Caco-2 (cell line): Measurements from ENCODE around the gene DYRK3. TPM values are rescaled to one million over a fixed set of nuclear protein-coding genes. Genes with fewer than 3 reads are reported as not detected.

Experiments used
- BruUV-seq: library from RNA; stranded (reverse); fragments of 400-500 nt; replicated peaks from 2 replicates; lab custom pipeline; 2021; lab: Mats Ljungman, UMichigan
- CTCF ChIA-PET: fragments of 300-600 bp; sonication (Branson Sonifier 250); formaldehyde crosslinking; loops from one replicate; lab custom pipeline; 2022; ENCODE audit warnings: antibody characterized with exemption; lab: Charles Lee
- POLR2A ChIA-PET: fragments of 300-600 bp; sonication (Branson Sonifier 250); formaldehyde crosslinking; loops from one replicate; lab custom pipeline; 2022; ENCODE audit warnings: antibody characterized with exemption; lab: Charles Lee
- DNase-seq, 2 experiments: peaks; one replicate each; pipeline versions ENCODE4 v3.0.0 to v3.0.0-alpha.2; 2020 to 2022
- H3K27me3 ChIP-seq: replicated peaks from 2 replicates; pipeline ENCODE4 v1.6.0; 2011; ENCODE audit warnings: low read length; ENCODE audit not compliant: control insufficient read depth, insufficient read depth
- H3K36me3 ChIP-seq: 2 replicates; pipeline ENCODE4 v1.5.1; 2011; ENCODE audit warnings: low read length; ENCODE audit not compliant: control insufficient read depth, insufficient read depth
- H3K4me1 ChIP-seq: fragments of 250-450 bp; sonication (Bioruptor Pico); 2 replicates; pipeline ENCODE4 v1.5.1; 2020; ENCODE audit warnings: mild to moderate bottlenecking
- H3K4me3 ChIP-seq: 2 replicates; pipeline ENCODE4 v1.5.1; 2011; ENCODE audit warnings: low read depth, mild to moderate bottlenecking, control low read depth, low read length
- H3K9me3 ChIP-seq: fragments of 250-450 bp; sonication (Bioruptor Pico); 2 replicates; pipeline ENCODE4 v1.5.1; 2020; ENCODE audit warnings: mild to moderate bottlenecking, moderate library complexity
- H3K27ac Mint-ChIP-seq: one replicate; pipeline ENCODE4 v1.8.0; 2022; ENCODE audit warnings: mixed read lengths; ENCODE audit not compliant: unreplicated experiment
- H3K27me3 Mint-ChIP-seq: one replicate; pipeline ENCODE4 v1.8.0; 2022; ENCODE audit warnings: mixed read lengths; ENCODE audit not compliant: insufficient read depth, unreplicated experiment
- H3K36me3 Mint-ChIP-seq: one replicate; pipeline ENCODE4 v1.8.0; 2022; ENCODE audit warnings: mild to moderate bottlenecking, mixed read lengths; ENCODE audit not compliant: insufficient read depth, unreplicated experiment
- H3K4me1 Mint-ChIP-seq: one replicate; pipeline ENCODE4 v1.8.0; 2022; ENCODE audit warnings: low read depth, mixed read lengths; ENCODE audit not compliant: unreplicated experiment
- H3K4me3 Mint-ChIP-seq: one replicate; pipeline ENCODE4 v1.8.0; 2022; ENCODE audit warnings: mild to moderate bottlenecking, moderate library complexity, mixed read lengths; ENCODE audit not compliant: unreplicated experiment
- H3K9me3 Mint-ChIP-seq: one replicate; pipeline ENCODE4 v1.8.0; 2022; ENCODE audit warnings: mixed read lengths; ENCODE audit not compliant: unreplicated experiment
- intact Hi-C: fragments of 100-400 bp; cut with micrococcal nuclease; formaldehyde crosslinking; loops from one replicate; pipeline ENCODE4 v1.10.0; 2022; ENCODE audit not compliant: unreplicated experiment
- total RNA-seq: library from RNA; stranded (reverse); gene quantifications from 2 replicates; pipeline ENCODE4 v1.2.3, GENCODE V29; 2022
- TF ChIP-seq, protein P1 (sequence below), 2 experiments: fragments of 200-600 bp in 1 of 2; IDR thresholded peaks; 1 replicate in 1 of 2; 2 replicates in 1 of 2; pipeline versions ENCODE4 v1.5.1 to v1.8.0; 2011 to 2022; ENCODE audit warnings: antibody characterized with exemption in 1 of 2, control low read depth in 1 of 2, inconsistent platforms in 1 of 2, low read depth in 1 of 2, low read length in 1 of 2, mild to moderate bottlenecking in 1 of 2, moderate library complexity in 1 of 2; ENCODE audit not compliant: insufficient read depth in 1 of 2, severe bottlenecking in 1 of 2, unreplicated experiment in 1 of 2

Gene DYRK3
- total RNA-seq, 1 experiment from 2014 or later: not detected

DNA sequence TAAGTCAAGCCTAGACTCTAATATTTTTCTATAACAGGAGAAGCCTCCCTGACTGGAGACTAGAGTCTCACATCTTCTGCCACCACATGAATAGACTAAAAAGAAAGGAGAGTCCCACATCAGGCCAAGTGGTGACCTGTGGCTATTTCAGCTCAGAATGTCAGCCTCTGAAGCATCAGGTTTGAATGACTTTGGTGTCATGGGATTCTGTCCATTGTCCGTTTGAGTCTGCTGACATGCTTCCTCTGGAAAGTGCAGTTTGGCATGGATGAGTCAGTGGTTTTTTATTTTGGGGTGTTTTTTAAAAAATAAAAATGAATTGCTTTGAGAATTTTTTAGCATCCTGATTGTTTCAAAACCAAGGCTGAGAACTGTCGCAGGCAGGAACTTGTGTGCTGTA lies 19.5 kb downstream of the DYRK3 start:
- H3K4me3 ChIP-seq: no peak overlapping the region
- intact Hi-C loops: no loop called here
- H3K27me3 Mint-ChIP-seq: peaks cover 20% of the 10 kb centered on the region
- H3K27ac Mint-ChIP-seq: no peak overlapping the region
- no peaks in the 10 kb centered on the region for H3K36me3 Mint-ChIP-seq
- H3K4me3 Mint-ChIP-seq: no peak overlapping the region
- H3K9me3 Mint-ChIP-seq: no peaks in the 10 kb centered on the region
- H3K36me3 ChIP-seq: no peaks in the 10 kb centered on the region
- TF ChIP-seq, protein P1, sequence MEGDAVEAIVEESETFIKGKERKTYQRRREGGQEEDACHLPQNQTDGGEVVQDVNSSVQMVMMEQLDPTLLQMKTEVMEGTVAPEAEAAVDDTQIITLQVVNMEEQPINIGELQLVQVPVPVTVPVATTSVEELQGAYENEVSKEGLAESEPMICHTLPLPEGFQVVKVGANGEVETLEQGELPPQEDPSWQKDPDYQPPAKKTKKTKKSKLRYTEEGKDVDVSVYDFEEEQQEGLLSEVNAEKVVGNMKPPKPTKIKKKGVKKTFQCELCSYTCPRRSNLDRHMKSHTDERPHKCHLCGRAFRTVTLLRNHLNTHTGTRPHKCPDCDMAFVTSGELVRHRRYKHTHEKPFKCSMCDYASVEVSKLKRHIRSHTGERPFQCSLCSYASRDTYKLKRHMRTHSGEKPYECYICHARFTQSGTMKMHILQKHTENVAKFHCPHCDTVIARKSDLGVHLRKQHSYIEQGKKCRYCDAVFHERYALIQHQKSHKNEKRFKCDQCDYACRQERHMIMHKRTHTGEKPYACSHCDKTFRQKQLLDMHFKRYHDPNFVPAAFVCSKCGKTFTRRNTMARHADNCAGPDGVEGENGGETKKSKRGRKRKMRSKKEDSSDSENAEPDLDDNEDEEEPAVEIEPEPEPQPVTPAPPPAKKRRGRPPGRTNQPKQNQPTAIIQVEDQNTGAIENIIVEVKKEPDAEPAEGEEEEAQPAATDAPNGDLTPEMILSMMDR (IDR thresholded peaks at IDR 0.05; ENCODE audit: insufficient read depth in 1 of 2, low read depth in 1 of 2, low read length in 1 of 2, severe bottlenecking in 1 of 2, unreplicated experiment in 1 of 2): no peak
- no TSS peak for BruUV-seq
- H3K27me3 ChIP-seq: no peaks in the 10 kb centered on the region
- CTCF ChIA-PET: no interaction called here
- DNase-seq: no peak
- H3K4me1 Mint-ChIP-seq: no peaks in the 10 kb centered on the region
- no peaks in the 10 kb centered on the region for H3K9me3 ChIP-seq
- H3K4me1 ChIP-seq: no peaks in the 10 kb centered on the region
- POLR2A ChIA-PET: no interaction called here

DNA sequence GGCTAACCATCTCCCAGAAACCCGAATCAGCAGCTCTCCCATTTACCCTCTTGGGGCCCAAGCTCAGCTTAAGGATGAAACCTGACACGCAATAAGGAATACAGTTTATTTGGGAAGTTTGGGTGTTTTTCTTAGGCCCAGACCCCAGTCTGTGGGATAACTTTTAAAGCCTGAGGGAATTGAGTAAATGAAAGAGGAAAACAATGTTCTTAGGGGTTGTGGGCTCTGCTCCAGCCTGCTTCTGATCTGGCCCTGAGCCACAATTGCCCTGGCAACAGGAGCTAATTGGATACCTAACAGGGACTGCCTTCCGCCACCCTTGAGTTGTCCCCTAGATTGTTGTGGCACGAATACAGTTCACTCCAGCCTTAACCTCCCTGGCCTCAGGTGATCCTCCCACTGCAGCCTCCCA lies 20.1 kb downstream of the DYRK3 start:
- no TSS peak for BruUV-seq
- Histone ChIP-seq H3K9me3 (no peaks in the 10 kb centered on the region), H3K4me1 (no peaks in the 10 kb centered on the region), H3K4me3 (no peak overlapping the region), H3K36me3 (no peaks in the 10 kb centered on the region), H3K27me3 (no peaks in the 10 kb centered on the region)
- intact Hi-C loops: no loop called here
- H3K27me3 Mint-ChIP-seq: peaks cover 19% of the 10 kb centered on the region
- H3K4me3 Mint-ChIP-seq: no peak overlapping the region
- ChIA-PET POLR2A (no interaction called here), CTCF (interaction anchor here (0.6 kb wide), 1 partner anchor 337 kb away, joined by 3 read pairs; no protein-coding TSS in a partner anchor)
- no peaks in the 10 kb centered on the region for H3K9me3 Mint-ChIP-seq
- DNase-seq: no peak
- TF ChIP-seq, protein P1 (IDR thresholded peaks at IDR 0.05; ENCODE audit: insufficient read depth in 1 of 2, low read depth in 1 of 2, low read length in 1 of 2, severe bottlenecking in 1 of 2, unreplicated experiment in 1 of 2): no peak
- H3K4me1 Mint-ChIP-seq: no peaks in the 10 kb centered on the region
- H3K27ac Mint-ChIP-seq: no peak overlapping the region
- no peaks in the 10 kb centered on the region for H3K36me3 Mint-ChIP-seq

DNA sequence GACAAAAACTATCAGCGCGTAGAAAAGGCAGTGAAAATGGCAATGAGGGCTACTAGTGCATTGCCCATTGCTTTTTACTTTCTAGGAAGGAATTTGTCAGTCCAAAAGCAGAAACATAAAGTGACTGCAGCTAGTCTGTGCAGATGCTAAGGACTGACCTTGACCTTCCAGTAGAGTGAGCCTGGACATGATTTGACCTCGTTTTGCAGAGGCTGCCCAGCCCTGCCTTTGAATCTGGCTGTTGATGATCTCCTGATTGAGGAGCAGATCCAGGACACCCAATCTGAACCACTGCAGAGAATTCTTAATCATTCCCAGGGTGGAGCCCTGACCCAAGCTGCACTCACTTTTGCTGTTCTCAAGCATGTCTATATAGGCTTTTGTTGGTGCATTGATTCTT lies 21.6 kb downstream of the DYRK3 start:
- Histone ChIP-seq H3K4me3 (no peak overlapping the region), H3K36me3 (no peaks in the 10 kb centered on the region), H3K9me3 (no peaks in the 10 kb centered on the region), H3K4me1 (no peaks in the 10 kb centered on the region), H3K27me3 (no peaks in the 10 kb centered on the region)
- POLR2A ChIA-PET: no interaction called here
- H3K36me3 Mint-ChIP-seq: no peaks in the 10 kb centered on the region
- H3K9me3 Mint-ChIP-seq: no peaks in the 10 kb centered on the region
- peaks cover 17% of the 10 kb centered on the region for H3K27me3 Mint-ChIP-seq
- no TSS peak for BruUV-seq
- CTCF ChIA-PET: interaction anchor here (0.5 kb wide), 1 partner anchor 19 kb away, joined by 3 read pairs; no protein-coding TSS in a partner anchor
- TF ChIP-seq, protein P1 (IDR thresholded peaks at IDR 0.05; ENCODE audit: insufficient read depth in 1 of 2, low read depth in 1 of 2, low read length in 1 of 2, severe bottlenecking in 1 of 2, unreplicated experiment in 1 of 2): no peak
- H3K4me3 Mint-ChIP-seq: no peak overlapping the region
- DNase-seq: no peak
- intact Hi-C loops: no loop called here
- no peaks in the 10 kb centered on the region for H3K4me1 Mint-ChIP-seq
- H3K27ac Mint-ChIP-seq: no peak overlapping the region
